Myocyte (in vitro differentiated cells): ENCODE results near the gene RAPGEF2. TPM values are rescaled to one million over a fixed set of nuclear protein-coding genes. Genes with fewer than 3 reads are reported as not detected.

Experiments
- DNase-seq: peaks from one replicate; pipeline ENCODE4 v3.0.0-alpha.2; 2012; ENCODE audit warnings: low read depth
- total RNA-seq: library from RNA; depleted of rRNA; stranded (reverse); fragments of >200 nt; gene quantifications from 2 replicates; pipeline ENCODE4 v1.2.3, GENCODE V29; 2014

The RAPGEF2 gene
- total RNA-seq, 1 donor from 2014 or later, result 17.6 TPM

DNA sequence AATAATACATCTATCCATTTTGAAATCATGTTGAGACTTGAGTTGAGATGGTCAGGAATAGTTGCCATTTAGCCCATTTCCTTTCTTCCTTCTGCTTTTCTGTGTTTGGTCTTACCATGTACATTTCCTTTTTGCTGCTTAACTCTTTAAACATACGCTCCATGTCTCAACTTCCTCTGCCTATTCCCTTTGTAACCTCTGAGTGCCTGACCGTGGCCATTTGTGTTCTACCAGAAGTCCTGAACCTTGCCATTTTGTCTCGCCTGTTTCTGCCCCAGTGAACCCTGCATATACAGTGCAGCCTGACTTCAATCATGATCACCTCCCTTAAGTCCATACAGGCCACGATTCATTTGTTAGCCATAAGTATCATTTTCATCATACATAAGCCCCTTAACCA is 169.0 kb downstream of the RAPGEF2 start:
- DNase-seq, result no peak

DNA sequence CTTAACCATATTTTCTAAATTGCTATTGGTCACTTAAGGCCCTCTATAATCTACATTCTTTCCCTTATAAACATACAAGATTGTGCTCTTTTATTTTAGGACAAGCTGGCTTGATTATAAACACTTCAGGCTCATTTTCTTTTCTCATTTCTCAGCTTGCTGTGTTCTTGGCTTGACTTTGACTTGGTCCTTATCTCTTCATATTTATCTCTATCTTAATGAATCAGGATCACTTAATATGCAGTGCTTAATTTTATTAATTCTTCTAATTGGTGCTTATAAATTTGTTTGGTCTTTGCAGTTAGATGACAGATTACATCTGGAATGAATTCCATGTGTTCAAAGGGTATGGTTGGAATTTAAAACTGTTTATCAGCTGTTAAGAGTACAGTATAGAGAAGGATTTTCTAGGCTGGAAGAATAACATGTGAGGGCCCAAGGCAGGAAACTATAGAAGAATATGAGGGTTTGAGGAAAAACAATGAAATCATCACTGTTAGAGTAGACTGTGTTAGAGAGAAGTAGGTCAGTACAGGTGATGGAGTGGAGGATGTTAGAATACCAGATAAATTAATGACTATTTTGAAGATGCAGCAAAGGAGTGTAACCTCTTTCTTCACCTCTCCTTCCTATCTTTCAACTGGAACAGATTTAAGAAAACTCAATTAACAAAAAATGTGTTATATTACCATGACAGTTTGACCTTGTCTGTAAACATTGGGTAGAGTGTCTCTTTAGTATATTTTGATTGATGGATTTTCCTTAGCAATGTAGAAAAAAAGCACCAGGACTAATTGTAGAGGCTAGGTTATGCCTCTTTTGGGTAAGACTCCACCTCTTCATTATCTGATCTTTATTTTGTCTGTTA is 169.6 kb downstream of the RAPGEF2 start:
- no peak for DNase-seq

DNA sequence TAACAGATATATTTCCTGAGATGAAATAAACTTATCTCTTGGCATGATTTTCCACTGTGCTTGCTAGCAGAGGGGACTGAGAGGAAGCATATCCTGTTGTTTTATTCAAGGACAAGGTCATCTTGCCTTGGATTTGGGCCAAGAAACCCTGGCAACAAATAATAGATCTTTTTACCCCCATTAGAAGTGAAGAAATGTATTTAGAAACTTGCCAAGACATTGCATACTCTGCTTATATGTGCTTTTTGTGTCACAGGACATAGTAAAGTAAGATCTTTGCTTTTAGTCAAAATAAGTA is 170.2 kb downstream of the RAPGEF2 start:
- DNase-seq, result peak; percentile 17

DNA sequence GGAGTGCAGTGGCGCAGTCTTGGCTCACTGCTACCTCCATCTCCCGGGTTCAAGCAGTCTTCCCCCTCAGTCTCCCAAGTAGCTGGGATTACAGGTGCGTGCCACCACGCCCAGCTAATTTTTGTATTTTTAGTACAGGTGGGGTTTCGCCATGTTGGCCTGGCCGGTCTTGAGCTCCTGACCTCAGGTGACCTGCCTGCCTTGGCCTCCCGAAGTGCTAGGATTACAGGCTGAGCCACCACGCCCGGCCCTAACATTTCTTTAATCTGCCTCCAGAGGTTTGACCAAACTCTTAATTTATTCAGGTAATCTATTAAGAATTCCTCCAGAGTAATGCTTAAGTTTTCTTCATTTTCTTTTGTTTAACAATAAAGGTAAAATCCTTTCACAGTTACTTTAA is 171.0 kb downstream of the RAPGEF2 start:
- DNase-seq, result no peak

DNA sequence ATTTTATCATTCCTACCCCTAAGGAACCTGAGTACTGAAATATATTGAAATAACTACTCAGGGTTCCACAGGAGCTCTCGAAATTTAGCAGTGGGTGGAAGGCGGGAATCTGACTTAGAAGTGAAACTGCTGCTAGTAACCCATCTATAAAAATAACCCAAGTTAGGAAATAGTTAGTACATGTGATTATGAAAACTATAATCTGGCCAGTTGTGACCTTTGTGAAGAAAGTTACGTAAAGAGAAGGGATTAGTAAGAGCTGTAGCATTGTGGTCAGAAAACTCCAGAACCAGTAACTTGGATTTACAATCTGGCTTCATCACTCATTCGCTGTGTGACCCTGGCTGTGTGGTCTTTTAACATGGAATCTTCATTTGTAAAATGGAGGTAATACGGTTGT is 175.5 kb downstream of the RAPGEF2 start:
- no peak for DNase-seq

DNA sequence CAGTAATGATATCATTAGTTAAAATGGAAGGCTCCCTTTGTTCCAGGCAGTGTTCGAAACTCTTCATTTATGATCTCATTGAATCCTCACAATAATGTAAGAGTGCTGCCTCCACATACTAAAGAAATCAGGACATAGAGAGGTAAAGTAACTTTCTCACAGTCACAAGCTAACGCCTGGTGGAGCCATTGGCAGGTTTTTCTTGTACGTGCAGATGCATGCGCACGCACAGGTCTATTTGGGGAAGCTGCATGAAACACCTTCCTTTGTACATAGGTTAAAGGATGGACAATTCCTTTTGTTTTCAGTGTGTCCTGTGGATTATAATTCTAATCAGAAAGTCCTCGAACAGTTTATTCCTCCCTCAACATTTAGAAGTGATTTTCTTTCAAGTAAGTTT is 176.2 kb downstream of the RAPGEF2 start:
- no peak for DNase-seq

DNA sequence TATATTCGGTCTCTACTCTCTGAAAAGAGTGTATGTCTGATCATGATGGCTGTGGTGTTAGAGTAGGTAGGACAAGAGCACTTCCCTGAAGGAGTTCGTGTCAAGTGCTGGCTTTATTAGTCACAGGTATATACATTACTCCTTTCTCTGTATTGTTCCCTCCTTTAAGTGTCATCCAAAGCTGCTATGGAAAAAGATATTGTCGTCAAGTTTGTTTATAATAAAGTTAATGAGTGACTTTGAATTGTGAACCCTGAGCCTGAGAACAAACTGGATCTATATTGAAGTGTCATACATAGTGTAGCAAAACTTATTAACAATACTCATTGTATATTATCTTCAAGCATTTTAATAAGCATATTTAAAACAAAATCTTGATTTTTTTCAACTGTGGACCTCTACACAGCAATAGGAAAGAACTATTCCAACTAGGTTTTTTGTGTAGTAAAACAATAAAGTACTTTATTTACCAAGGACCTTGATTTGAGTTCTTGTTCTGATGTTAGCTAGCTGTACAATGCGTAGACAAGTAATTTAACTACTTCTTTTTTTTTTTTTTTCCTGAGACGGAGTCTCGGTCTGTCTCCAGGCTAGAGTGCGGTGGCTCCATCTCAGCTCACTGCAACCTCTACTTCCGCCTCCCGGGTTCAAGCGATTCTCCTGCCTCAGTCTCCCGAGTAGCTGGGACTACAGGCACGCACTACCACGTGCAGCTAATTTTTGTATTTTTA is 177.7 kb downstream of the RAPGEF2 start:
- no peak for DNase-seq

DNA sequence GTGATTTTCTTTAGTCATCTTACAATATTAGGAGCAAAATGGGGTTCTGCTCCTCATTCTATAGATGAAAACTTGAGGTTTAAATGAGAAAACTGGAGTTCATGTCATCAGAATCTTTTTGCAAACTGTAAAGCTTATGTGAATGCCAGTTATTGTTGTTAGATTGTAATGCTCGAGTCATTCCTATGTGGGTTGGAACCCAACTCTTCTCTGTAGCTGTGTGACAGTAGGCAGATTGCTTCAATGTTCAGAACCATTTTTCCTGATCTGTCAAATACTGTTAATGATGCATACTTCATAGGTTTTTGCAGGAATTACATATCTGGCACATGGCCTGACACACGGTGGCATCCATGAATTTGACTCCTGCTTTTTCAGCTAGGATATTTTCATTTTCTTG is 178.9 kb downstream of the RAPGEF2 start:
- DNase-seq, result no peak

DNA sequence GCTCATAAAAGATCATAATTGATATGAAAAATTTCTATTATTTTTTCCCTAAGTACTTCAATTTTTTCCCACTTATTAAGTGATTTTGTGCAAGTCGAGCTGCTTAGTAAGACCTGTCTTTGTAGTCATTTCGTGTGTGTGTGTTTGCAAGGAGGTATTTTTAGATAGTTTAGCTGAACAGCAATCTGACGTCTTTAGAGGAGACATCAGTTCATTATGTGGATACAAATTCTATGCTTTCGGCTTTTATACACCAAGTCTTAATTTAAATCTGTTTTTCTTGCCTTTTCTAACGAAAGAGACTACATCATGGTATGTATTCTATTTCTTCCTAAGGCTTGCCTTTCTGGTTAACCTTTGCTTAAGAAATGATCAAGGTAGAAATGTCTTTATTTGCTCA is 179.4 kb downstream of the RAPGEF2 start:
- no peak for DNase-seq

DNA sequence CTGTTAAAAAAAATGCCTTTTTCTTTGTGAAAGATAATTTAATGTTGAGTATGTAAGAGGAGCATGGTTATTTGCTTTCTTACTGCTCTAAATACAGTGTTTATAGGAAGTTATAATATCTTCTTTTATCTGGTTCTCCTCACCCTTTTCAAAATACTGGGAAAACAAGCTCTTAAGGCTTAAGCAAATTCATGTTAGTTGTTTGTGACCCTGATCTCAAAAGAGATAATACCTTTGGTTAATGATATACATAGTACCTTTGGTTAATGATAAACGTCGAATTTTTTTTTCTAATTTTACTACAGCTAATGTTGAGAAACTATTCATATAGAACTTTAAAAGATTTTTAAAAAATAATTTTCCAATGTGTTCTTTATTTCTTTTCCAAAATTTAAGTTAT is 180.1 kb downstream of the RAPGEF2 start:
- no peak for DNase-seq

DNA sequence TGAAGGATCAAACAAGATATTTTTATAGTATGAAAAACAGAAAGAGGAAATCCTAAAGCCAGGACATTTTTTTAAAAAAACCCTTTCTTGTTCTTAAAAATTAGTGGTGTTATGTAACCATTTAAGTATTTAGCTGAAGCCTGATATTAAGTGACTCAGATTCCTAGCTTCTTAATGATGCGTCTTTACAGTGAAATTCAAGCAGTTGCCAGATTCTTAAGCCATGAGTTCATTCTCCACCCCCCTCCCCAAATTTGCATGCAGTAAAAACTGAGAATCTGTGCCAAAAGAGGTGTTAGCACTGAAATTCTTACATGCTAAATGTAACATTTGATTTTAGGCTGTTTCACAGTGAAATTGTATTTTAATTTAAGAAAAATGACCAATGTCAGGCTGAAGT is 180.8 kb downstream of the RAPGEF2 start:
- DNase-seq, result peak; percentile 48

DNA sequence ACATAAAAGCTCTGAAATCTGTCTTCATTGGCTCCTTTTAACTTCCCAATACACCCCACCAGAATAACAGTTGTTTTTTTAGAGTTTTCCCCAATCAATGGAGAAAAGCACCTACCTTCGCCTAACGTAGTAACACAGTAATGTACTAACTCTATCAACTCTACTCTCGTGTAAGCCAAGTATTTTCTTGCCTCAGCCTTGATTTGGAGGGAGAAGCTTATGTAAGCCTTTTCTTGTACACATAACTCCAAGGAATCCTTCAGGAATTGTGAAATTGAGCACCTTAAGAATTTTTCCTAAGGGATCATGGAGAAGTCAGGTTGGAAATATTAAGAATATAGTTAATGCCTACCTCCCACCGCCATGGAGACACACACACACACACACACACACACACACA is 181.2 kb downstream of the RAPGEF2 start:
- DNase-seq, result peak; percentile 15

DNA sequence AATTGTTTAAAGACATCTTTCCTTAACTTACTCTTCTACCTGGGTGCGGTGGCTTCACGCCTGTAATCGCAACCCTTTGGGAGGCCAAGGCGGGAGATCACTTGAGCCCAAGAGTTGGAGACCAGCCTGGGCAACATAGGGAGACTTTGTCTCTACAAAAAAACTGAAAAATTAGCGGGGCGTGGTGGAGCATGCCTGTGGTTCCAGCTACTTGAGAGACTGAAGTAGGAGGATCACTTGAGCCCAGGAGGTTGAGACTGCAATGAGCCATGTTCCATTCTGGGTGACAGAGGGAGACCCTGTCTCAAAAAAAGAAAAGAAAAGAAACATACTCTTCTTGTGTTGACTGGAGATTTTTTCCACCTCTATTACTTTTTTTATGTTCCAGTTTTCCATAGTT is 181.9 kb downstream of the RAPGEF2 start:
- DNase-seq, result peak; percentile 12

DNA sequence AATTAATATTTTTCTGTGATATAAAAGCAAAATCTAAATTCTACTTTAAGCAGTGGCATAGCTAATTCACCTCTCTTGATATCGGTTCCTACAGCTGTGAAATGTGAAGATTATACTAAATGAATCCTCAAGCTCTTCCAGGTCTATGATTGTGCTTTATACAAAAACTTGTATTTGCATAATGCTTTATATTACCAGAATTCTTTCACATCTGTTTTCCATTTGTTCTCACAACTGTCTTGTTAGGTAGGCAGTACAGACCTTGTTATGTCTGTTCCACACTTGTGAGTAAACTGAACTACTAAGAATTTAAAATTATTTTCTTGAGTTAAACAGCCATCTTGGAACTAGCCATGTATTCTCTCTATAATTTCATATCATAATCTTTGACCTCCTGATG is 184.9 kb downstream of the RAPGEF2 start:
- no peak for DNase-seq

DNA sequence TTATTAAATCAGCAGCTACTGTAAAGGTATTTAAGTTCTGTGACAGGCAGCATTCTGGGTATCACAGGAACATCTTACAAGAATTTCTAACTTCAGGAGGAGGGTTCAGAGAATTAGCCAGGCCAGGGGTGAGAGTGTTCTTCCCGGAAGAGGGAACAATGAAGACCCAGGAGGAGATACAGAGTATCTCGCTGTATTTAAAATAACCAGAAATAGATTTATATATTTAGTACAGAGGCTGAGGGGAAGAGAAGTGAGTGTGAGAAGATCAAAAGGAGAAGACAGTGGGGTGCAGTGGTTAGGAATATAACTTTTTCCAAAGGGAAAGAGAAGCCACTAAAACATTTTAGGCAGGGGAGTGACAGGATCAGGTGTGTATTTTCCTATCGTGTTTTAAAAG is 186.8 kb downstream of the RAPGEF2 start:
- DNase-seq, result no peak

DNA sequence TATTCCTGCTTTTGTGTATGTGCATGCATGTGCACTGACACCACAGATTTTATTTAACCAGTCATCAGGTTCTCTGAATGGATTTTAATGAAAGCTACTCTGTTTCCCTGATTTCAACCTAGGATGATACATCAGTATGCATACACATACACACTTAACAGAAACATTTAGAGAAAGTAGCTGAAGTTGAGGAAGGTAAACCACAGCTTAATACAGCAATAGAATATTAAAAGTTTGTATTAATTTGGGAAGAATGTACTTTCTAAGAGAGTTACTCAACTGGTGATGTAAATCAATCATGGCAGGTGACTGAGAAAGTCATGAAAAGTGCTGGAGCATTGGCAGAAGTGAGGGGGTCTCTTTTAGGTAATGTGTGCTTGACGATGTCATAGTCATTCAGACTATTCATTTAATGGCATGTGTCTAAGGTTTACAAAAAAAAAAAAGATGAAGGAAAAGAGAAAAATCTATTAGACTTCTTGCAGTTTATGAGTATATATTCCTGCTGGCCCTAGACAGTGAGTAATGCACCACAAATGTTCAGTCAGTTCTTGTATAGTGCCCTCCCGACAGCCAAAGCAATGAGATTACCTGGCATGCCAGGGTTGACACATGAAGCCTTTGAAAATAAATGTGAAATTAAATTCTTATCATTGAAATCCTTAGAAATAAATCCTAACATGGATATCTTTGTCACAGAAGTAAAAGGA is 187.6 kb downstream of the RAPGEF2 start:
- DNase-seq, result no peak

DNA sequence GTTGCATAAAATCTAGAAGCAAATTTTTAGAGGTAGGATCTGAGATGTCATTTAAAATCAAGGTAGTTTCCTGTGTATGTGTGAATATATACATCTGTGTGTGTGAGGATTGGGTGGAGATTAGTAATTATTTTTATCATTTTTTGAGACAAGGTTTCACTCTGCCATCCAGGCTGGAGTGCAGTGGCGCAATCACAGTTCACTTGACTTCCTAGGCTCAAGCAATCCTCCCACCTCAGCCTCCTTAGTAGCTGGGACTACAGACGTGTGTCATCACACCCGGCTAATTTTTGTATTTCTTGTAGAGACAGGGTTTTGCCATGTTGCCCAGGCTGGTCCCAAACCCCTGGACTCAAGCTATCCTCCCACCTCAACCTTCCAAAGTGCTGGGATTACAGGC is 188.3 kb downstream of the RAPGEF2 start:
- DNase-seq, result no peak

DNA sequence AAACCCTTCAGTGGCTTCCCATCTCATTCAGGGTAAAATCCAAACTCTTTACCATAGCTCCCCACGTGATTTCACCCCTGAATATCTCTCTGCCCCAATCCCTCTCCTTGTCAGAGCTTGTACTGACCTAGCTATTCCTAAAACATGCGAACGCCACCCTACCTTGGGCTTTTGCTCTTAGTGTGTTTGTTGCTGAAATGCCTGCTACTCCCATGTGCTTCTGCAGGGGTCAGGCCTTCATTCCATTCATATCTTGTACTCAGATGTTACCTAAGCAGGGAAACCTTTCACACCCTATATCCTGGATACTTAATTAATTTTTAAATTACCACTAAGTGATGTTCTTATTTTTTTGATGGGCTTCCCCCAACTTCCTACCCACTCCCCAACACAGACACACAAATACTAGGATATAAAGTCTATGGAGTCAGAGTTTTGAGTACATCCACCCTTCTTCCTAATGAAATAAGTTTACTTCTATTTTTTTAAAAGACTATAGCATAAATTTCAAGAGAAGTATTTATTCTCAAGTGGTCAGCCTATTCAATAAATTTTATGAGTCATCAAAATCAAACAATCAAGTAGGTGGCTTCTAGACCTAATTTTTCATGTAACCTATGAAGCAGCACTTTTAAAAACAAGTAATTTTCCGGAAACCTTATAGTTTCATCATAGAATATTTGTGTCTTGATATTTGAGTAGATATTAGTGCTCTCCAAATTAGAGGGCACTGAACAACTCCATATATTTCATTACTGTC is 189.4 kb downstream of the RAPGEF2 start:
- DNase-seq, result no peak

DNA sequence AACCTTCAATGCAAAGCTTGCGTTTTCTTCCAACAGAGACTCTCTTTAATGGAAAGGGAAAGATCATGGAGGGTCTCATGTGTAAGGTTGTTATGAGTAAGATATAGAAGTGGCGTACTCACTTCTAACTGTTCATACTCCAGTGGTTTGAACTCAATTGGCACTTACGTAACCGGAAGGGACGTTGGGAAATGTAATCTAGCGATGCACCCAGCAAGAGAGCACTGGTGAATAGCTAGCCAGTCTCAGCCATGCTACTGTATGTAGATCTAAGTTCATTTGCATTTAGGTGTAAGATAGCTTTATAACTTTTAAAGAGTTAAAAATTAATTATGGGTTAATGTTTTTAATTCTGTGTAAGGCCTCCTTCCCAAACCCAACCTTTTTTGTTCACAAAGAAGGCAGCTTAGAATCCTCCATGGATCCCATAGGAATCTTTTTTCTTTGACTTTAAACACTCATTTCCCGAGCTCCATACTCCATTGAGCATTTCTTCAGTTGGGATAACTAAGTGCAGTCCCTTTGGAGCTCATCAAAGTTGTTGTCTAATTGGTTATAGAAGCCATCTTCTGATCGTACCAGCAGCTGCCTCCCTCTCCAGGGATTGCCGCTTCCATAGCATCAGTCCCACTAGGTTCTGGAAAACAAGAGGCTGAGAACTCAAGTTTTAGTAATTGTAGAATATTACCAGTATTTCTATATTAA is 191.1 kb downstream of the RAPGEF2 start:
- DNase-seq, result no peak

DNA sequence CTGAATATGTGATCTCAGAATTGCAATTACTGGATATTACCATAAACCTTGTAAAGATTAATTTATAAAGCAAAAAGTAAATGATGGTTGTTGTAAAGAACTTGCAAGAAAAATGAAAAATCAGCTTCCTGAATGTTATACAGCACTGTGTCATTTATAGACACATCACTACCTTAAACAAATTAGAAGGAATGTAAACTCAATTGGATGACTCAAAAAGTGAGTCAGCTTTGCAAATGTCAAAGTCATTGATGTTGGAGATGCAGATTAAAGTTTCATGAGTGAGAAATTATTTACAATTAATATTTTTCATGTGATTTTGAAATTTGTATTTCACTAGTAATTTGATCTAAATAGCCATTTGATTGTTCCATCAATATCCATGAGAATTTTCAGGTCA is 193.2 kb downstream of the RAPGEF2 start:
- no peak for DNase-seq

DNA sequence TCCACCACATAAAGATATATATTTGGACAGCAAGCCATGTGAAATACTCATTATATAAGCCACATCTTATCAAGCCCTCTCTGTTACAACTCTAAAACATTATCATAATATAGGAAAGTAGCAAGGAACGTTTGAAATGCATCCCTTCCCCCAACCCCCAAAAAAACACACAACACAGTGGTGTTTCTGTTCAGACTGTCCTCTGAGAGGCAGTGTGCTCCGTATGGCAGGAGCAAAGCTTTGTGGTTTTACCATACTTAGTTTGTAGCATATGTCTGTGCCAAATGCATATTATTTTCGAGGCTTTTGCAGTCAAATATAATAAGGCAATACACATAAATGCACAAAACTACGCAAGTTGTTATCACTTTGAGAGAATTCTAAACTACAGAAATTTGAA is 194.2 kb downstream of the RAPGEF2 start:
- DNase-seq, result no peak
